KOPT-K1 (cell line): ENCODE data around the gene HIVEP1.

Experiments used
- H3K27ac ChIP-seq: fragments of 200-600 bp; sonication (generic); 2 replicates; pipeline ENCODE4 v1.5.1; 2016; ENCODE audit warnings: antibody characterized with exemption, mild to moderate bottlenecking, low read depth, low read length; ENCODE audit not compliant: poor library complexity, severe bottlenecking
- H3K36me3 ChIP-seq: fragments of 200-600 bp; sonication (generic); 2 replicates; pipeline ENCODE4 v1.5.1; 2017; ENCODE audit warnings: antibody characterized with exemption, mild to moderate bottlenecking, low read length, moderate library complexity; ENCODE audit not compliant: insufficient read depth
- H3K9me3 ChIP-seq: fragments of 200-600 bp; sonication (generic); 2 replicates; pipeline ENCODE4 v1.5.1; 2017; ENCODE audit warnings: antibody characterized with exemption, low read length, mild to moderate bottlenecking; ENCODE audit not compliant: insufficient read depth, poor library complexity, severe bottlenecking

Gene HIVEP1

GRCh38 chr6:12115492-12115891 is 103.4 kb downstream of the HIVEP1 start:
- Histone ChIP-seq H3K27ac (no peak overlapping the region), H3K9me3 (peaks cover 11% of the 10 kb centered on the region), H3K36me3 (peaks cover 5% of the 10 kb centered on the region; the same call in 1 of the 2 replicates)

- peaks cover 11% of the 10 kb centered on the region for H3K9me3 ChIP-seq
- H3K27ac ChIP-seq = no peak overlapping the region
- H3K36me3 ChIP-seq = peaks cover 8% of the 10 kb centered on the region; the same call in 1 of the 2 replicates
Observed at GRCh38 chr6:12116264-12116800, 104.2 kb downstream of the HIVEP1 start.

- Histone ChIP-seq H3K9me3 (peaks cover 11% of the 10 kb centered on the region), H3K27ac (no peak overlapping the region), H3K36me3 (peaks cover 8% of the 10 kb centered on the region; the same call in 1 of the 2 replicates)
Observed at GRCh38 chr6:12116978-12117377, 104.9 kb downstream of the HIVEP1 start.

GRCh38 chr6:12118607-12119006 is 106.5 kb downstream of the HIVEP1 start:
- Histone ChIP-seq H3K27ac (no peak overlapping the region), H3K36me3 (peaks cover 8% of the 10 kb centered on the region; the same call in 1 of the 2 replicates), H3K9me3 (peaks cover 11% of the 10 kb centered on the region)

GRCh38 chr6:12119085-12119588 is 107.0 kb downstream of the HIVEP1 start:
- Histone ChIP-seq H3K36me3 (peaks cover 8% of the 10 kb centered on the region; the same call in 1 of the 2 replicates), H3K9me3 (peaks cover 11% of the 10 kb centered on the region), H3K27ac (no peak overlapping the region)

- Histone ChIP-seq H3K27ac (no peak overlapping the region), H3K36me3 (peaks cover 4% of the 10 kb centered on the region; the same call in 1 of the 2 replicates), H3K9me3 (no peaks in the 10 kb centered on the region)
Observed at GRCh38 chr6:12125396-12125795, 113.3 kb downstream of the HIVEP1 start.

GRCh38 chr6:12126051-12126450 is 113.9 kb downstream of the HIVEP1 start:
- Histone ChIP-seq H3K27ac (no peak overlapping the region), H3K36me3 (no peaks in the 10 kb centered on the region; the same call in 1 of the 2 replicates), H3K9me3 (no peaks in the 10 kb centered on the region)

GRCh38 chr6:12129523-12129922 is 117.4 kb downstream of the HIVEP1 start:
- Histone ChIP-seq H3K36me3 (no peaks in the 10 kb centered on the region), H3K27ac (no peak overlapping the region)

GRCh38 chr6:12132351-12133222 is 120.5 kb downstream of the HIVEP1 start:
- Histone ChIP-seq H3K36me3 (no peaks in the 10 kb centered on the region), H3K27ac (no peak overlapping the region), H3K9me3 (no peaks in the 10 kb centered on the region)

More at GRCh38 chr6:12129523-12129922, 117.4 kb downstream of the HIVEP1 start:
- H3K9me3 ChIP-seq = no peaks in the 10 kb centered on the region

GRCh38 chr6:12134581-12134980 is 122.5 kb downstream of the HIVEP1 start:
- Histone ChIP-seq H3K36me3 (peaks cover 3% of the 10 kb centered on the region; the same call in 1 of the 2 replicates), H3K27ac (no peak overlapping the region)

GRCh38 chr6:12134991-12135390 is 122.9 kb downstream of the HIVEP1 start:
- H3K36me3 ChIP-seq = peaks cover 7% of the 10 kb centered on the region; the same call in 1 of the 2 replicates
- peaks cover 9% of the 10 kb centered on the region for H3K9me3 ChIP-seq
- no peak overlapping the region for H3K27ac ChIP-seq

More at GRCh38 chr6:12134581-12134980, 122.5 kb downstream of the HIVEP1 start:
- H3K9me3 ChIP-seq = peaks cover 7% of the 10 kb centered on the region

GRCh38 chr6:12136905-12137304 is 124.8 kb downstream of the HIVEP1 start:
- no peak overlapping the region for H3K27ac ChIP-seq
- H3K36me3 ChIP-seq = peaks cover 11% of the 10 kb centered on the region; the same call in 1 of the 2 replicates
- H3K9me3 ChIP-seq = peaks cover 9% of the 10 kb centered on the region

GRCh38 chr6:12137480-12137879 is 125.4 kb downstream of the HIVEP1 start:
- peaks cover 11% of the 10 kb centered on the region; the same call in 1 of the 2 replicates for H3K36me3 ChIP-seq
- H3K9me3 ChIP-seq = peaks cover 9% of the 10 kb centered on the region
- H3K27ac ChIP-seq = no peak overlapping the region

GRCh38 chr6:12138381-12138780 is 126.3 kb downstream of the HIVEP1 start:
- no peak overlapping the region for H3K27ac ChIP-seq
- H3K9me3 ChIP-seq = peaks cover 9% of the 10 kb centered on the region
- peaks cover 11% of the 10 kb centered on the region; the same call in 1 of the 2 replicates for H3K36me3 ChIP-seq

GRCh38 chr6:12138936-12139335 is 126.8 kb downstream of the HIVEP1 start:
- Histone ChIP-seq H3K9me3 (peaks cover 9% of the 10 kb centered on the region), H3K27ac (no peak overlapping the region), H3K36me3 (peaks cover 11% of the 10 kb centered on the region; the same call in 1 of the 2 replicates)
